Esophagus squamous epithelium (tissue), 5 donors: ENCODE data around the gene BMP7. TPM values are rescaled to one million over a fixed set of nuclear protein-coding genes. Genes with fewer than 3 reads are reported as not detected.
A peak's percentile ranks its signal among the peaks of the same experiment; 100 is the strongest.

ENCODE experiments used
- DNase-seq: peaks from one replicate; lab custom pipeline; 2025; lab: John Stamatoyannopoulos, UW
- H3K27ac ChIP-seq, 4 donors: fragments of 200-600 bp; sonication (generic); one replicate each; pipeline ENCODE4 v1.5.1; 2016 to 2019; ENCODE audit warnings: mild to moderate bottlenecking in 1 of 4
- H3K27me3 ChIP-seq, 4 donors: fragments of 200-600 bp; sonication (generic); 1 replicate in 3 of 4; 2 replicates in 1 of 4; pipeline versions ENCODE4 v1.5.1 to v1.6.0; 2017 to 2021; ENCODE audit warnings: antibody characterized with exemption in 1 of 4
- H3K36me3 ChIP-seq, 3 donors: fragments of 200-600 bp; sonication (generic); one replicate each; pipeline ENCODE4 v1.5.1; 2016 to 2019
- H3K4me1 ChIP-seq, 3 donors: fragments of 200-600 bp; sonication (generic); one replicate each; pipeline ENCODE4 v1.5.1; 2017 to 2019
- H3K4me3 ChIP-seq, 4 donors: fragments of 200-600 bp; sonication (generic); 1 replicate in 3 of 4; 2 replicates in 1 of 4; pipeline ENCODE4 v1.5.1; 2016 to 2019; ENCODE audit warnings: mild to moderate bottlenecking in 2 of 4, moderate library complexity in 1 of 4
- H3K9me3 ChIP-seq, 3 donors: fragments of 200-600 bp; sonication (generic); one replicate each; pipeline ENCODE4 v1.5.1; 2016 to 2019
- CTCF ChIP-seq, 6 experiments: fragments of 450-650 bp in 4 of 6; fragments of 200-600 bp in 2 of 6; sonication (generic) in 2 of 6; IDR thresholded peaks; one replicate each; pipeline ENCODE4 v1.5.1; 2016 to 2019; ENCODE audit warnings: antibody characterized with exemption in 6 of 6, mild to moderate bottlenecking in 4 of 6, moderate library complexity in 4 of 6
- POLR2A ChIP-seq, 4 donors: fragments of 450-650 bp; IDR thresholded peaks; one replicate each; pipeline ENCODE4 v1.6.1; 2017; ENCODE audit warnings: antibody characterized with exemption in 4 of 4, mild to moderate bottlenecking in 4 of 4, moderate library complexity in 3 of 4
- whole genome bisulfite sequencing, 2 donors: methylation state at CpG; one replicate each; pipeline ENCODE4 v1.1.5; 2018; 5-methylcytosine and 5-hydroxymethylcytosine counted together
- intact Hi-C: fragments of 100-400 bp; cut with DNase I; formaldehyde crosslinking; loops from one replicate; pipeline ENCODE4 v1.15.0; 2022
- total RNA-seq, 4 donors: library from RNA; depleted of rRNA; stranded (reverse); fragments of >200 nt; gene quantifications; one replicate each; pipeline ENCODE4 v1.1.0, GENCODE V29; 2016
- donor health status: DM: yes; HTN: yes; CAD: no.

The BMP7 gene
- total RNA-seq, 4 donors from 2014 or later, result 21.8 to 59.8 (median 35.1) TPM

GRCh38 chr20:57211406-57211805 lies 55.0 kb downstream of the BMP7 start:
- H3K36me3 ChIP-seq, result peaks cover 0 to 20% (median 0%) of the 10 kb centered on the region in 3 donors
- 89 to 93% methylated on average over 2 of the region's 2 CpGs for WGBS, 2 donors
- H3K9me3 ChIP-seq, result no peaks in the 10 kb centered on the region
- intact Hi-C loops, result no loop called here
- no peak overlapping the region for H3K4me3 ChIP-seq
- H3K27me3 ChIP-seq, result no peaks in the 10 kb centered on the region
- peaks cover 8 to 27% (median 13%) of the 10 kb centered on the region in 3 donors for H3K4me1 ChIP-seq
- no peak for DNase-seq
- TF ChIP-seq CTCF (IDR thresholded peaks at IDR 0.05), result no peak
- peak overlapping the region in 1 of 4 donors; percentile 57 for H3K27ac ChIP-seq

GRCh38 chr20:57210911-57211280 lies 55.5 kb downstream of the BMP7 start:
- Histone ChIP-seq H3K4me1 (peaks cover 10 to 29% (median 14%) of the 10 kb centered on the region in 3 donors), H3K4me3 (no peak overlapping the region), H3K36me3 (peaks cover 0 to 20% (median 0%) of the 10 kb centered on the region in 3 donors), H3K9me3 (no peaks in the 10 kb centered on the region), H3K27me3 (peaks cover 0 to 3% (median 0%) of the 10 kb centered on the region in 4 donors), H3K27ac (no peak overlapping the region)
- WGBS, 2 donors, result 85 to 96% methylated on average over 3 to 5 of the region's 8 CpGs
- TF ChIP-seq POLR2A (IDR thresholded peaks at IDR 0.05) (no peak), CTCF (IDR thresholded peaks at IDR 0.05) (no peak)
- DNase-seq, result no peak
- intact Hi-C loops, result no loop called here

- Histone ChIP-seq H3K36me3 (peaks cover 0 to 20% (median 0%) of the 10 kb centered on the region in 3 donors), H3K27me3 (peaks cover 0 to 5% (median 0%) of the 10 kb centered on the region in 4 donors), H3K27ac (no peak overlapping the region), H3K4me1 (peaks cover 15 to 35% (median 19%) of the 10 kb centered on the region in 3 donors), H3K4me3 (no peak overlapping the region), H3K9me3 (no peaks in the 10 kb centered on the region)
- intact Hi-C loops, result no loop called here
- WGBS, 2 donors, result 83 to 95% methylated on average over 10 of the region's 23 CpGs
- TF ChIP-seq CTCF (IDR thresholded peaks at IDR 0.05) (no peak), POLR2A (IDR thresholded peaks at IDR 0.05) (no peak)
- DNase-seq, result no peak
Measured at GRCh38 chr20:57210054-57210910, 56.2 kb downstream of the BMP7 start.

GRCh38 chr20:57209413-57209812 lies 57.0 kb downstream of the BMP7 start:
- no peak for DNase-seq
- 91 to 92% methylated on average over 3 of the region's 3 CpGs for WGBS, 2 donors
- Histone ChIP-seq H3K27me3 (peaks cover 0 to 5% (median 0%) of the 10 kb centered on the region in 4 donors), H3K4me3 (no peak overlapping the region), H3K9me3 (no peaks in the 10 kb centered on the region), H3K27ac (no peak overlapping the region), H3K4me1 (peaks cover 15 to 38% (median 19%) of the 10 kb centered on the region in 3 donors), H3K36me3 (peaks cover 0 to 20% (median 0%) of the 10 kb centered on the region in 3 donors)
- no peak for TF ChIP-seq POLR2A (IDR thresholded peaks at IDR 0.05)
- intact Hi-C loops, result no loop called here

- TF ChIP-seq POLR2A (IDR thresholded peaks at IDR 0.05), result no peak
- no peak for TF ChIP-seq CTCF (IDR thresholded peaks at IDR 0.05)
- intact Hi-C loops, result no loop called here
- no peaks in the 10 kb centered on the region for H3K9me3 ChIP-seq
- no peak overlapping the region for H3K4me3 ChIP-seq
- peaks cover 0 to 20% (median 0%) of the 10 kb centered on the region in 3 donors for H3K36me3 ChIP-seq
- peaks cover 0 to 5% (median 0%) of the 10 kb centered on the region in 4 donors for H3K27me3 ChIP-seq
- DNase-seq, result no peak
- no peak overlapping the region for H3K27ac ChIP-seq
- WGBS, 2 donors, result 62 to 70% methylated on average over 2 of the region's 2 CpGs
- H3K4me1 ChIP-seq, result peaks cover 15 to 34% (median 19%) of the 10 kb centered on the region in 3 donors
Measured at GRCh38 chr20:57208198-57208597, 58.2 kb downstream of the BMP7 start.
